OCI-LY1 (cell line): ENCODE measurements around the gene CADM1.

Source experiments
- H2AFZ ChIP-seq: fragments of 200-600 bp; sonication (generic), shearing (Covaris generic); 2 replicates; pipeline ENCODE4 v1.6.0; 2014; ENCODE audit warnings: antibody characterized with exemption, mild to moderate bottlenecking, low read length
- H3F3A ChIP-seq: fragments of 200-600 bp; sonication (generic), shearing (Covaris generic); 2 replicates; pipeline ENCODE4 v1.6.0; 2014; ENCODE audit warnings: mild to moderate bottlenecking, antibody characterized with exemption, low read length, moderate library complexity; ENCODE audit not compliant: insufficient read depth
- H3K27ac ChIP-seq: fragments of 200-600 bp; sonication (generic); 2 replicates; pipeline ENCODE4 v1.5.1; 2014; ENCODE audit warnings: low read length, mixed run types, mild to moderate bottlenecking, low read depth; ENCODE audit not compliant: poor library complexity, severe bottlenecking
- H3K27me3 ChIP-seq: fragments of 200-600 bp; sonication (generic); 2 replicates; pipeline ENCODE4 v1.6.0; 2014; ENCODE audit warnings: antibody characterized with exemption, mild to moderate bottlenecking, low read length, moderate library complexity; ENCODE audit not compliant: insufficient read depth
- H3K36me3 ChIP-seq: fragments of 200-600 bp; sonication (generic); 2 replicates; pipeline ENCODE4 v1.6.1; 2014; ENCODE audit warnings: mild to moderate bottlenecking, antibody characterized with exemption, low read length, moderate library complexity, mixed read lengths; ENCODE audit not compliant: insufficient read depth
- H3K4me1 ChIP-seq: fragments of 200-600 bp; sonication (generic); 2 replicates; pipeline ENCODE4 v1.5.1; 2014; ENCODE audit warnings: mild to moderate bottlenecking, low read length, moderate library complexity; ENCODE audit not compliant: insufficient read depth, severe bottlenecking
- H3K4me2 ChIP-seq: fragments of 200-600 bp; sonication (generic), shearing (Covaris generic); 2 replicates; pipeline ENCODE4 v1.6.1; 2014; ENCODE audit warnings: low read length
- H3K4me3 ChIP-seq: fragments of 200-600 bp; sonication (generic); 2 replicates; pipeline ENCODE4 v1.5.1; 2014; ENCODE audit warnings: low read length, low read depth, mild to moderate bottlenecking, mixed read lengths; ENCODE audit not compliant: poor library complexity, severe bottlenecking
- H3K79me2 ChIP-seq: fragments of 200-600 bp; shearing (Covaris generic); 2 replicates; pipeline ENCODE4 v1.6.1; 2016; ENCODE audit warnings: mixed run types, low read length, mixed read lengths; ENCODE audit not compliant: insufficient read depth
- H3K9ac ChIP-seq: fragments of 200-600 bp; sonication (generic), shearing (Covaris generic); 2 replicates; pipeline ENCODE4 v1.6.1; 2014; ENCODE audit warnings: mild to moderate bottlenecking, low read length, mixed read lengths
- H3K9me2 ChIP-seq: fragments of 200-600 bp; sonication (generic), shearing (Covaris generic); 2 replicates; pipeline ENCODE4 v1.6.1; 2014; ENCODE audit warnings: low read depth, mild to moderate bottlenecking, low read length, mixed read lengths
- H3K9me3 ChIP-seq: fragments of 200-600 bp; shearing (Covaris generic); 2 replicates; pipeline ENCODE4 v1.6.1; 2014; ENCODE audit warnings: low read length, mixed read lengths
- H4K20me1 ChIP-seq: fragments of 200-600 bp; sonication (generic), shearing (Covaris generic); 2 replicates; pipeline ENCODE4 v1.6.0; 2016; ENCODE audit warnings: mild to moderate bottlenecking, low read length; ENCODE audit not compliant: insufficient read depth
- EZH2 ChIP-seq: fragments of 200-600 bp; sonication (generic), shearing (Covaris generic); IDR thresholded peaks from 2 replicates; pipeline ENCODE4 v1.8.0; 2017; ENCODE audit warnings: borderline replicate concordance, mixed run types, mild to moderate bottlenecking, antibody characterized with exemption, low read length, moderate library complexity, mixed read lengths
- TF ChIP-seq, protein P1 (sequence below): fragments of 200-600 bp; sonication (generic), shearing (Covaris generic); IDR thresholded peaks from 2 replicates; pipeline ENCODE4 v1.5.1; 2017; ENCODE audit warnings: mild to moderate bottlenecking, antibody characterized with exemption, low read length, moderate library complexity, mixed read lengths

CADM1 gene

DNA sequence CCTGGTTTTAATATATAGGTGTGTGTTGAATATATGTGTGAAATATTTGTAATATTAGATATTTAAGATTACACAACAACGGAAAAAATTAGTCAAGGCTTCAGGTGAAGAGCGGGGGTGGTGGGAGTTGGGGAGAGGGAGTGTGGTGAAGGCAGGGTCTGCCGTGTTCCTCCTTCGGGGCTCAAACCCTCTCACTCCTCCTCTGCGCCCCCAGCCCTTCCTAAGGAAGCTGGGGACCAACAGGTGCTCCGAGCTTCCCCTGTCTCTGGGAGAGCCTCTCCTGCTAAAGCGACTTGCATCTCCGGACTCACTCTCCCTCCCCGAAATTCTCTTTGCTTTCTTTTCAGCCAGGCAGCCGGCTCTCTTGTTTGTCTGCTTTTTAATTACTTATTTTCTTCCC, 960 bp upstream of the CADM1 start:
- no peak overlapping the region for H3K4me2 ChIP-seq
- no peak overlapping the region for H3K4me3 ChIP-seq
- H2AFZ ChIP-seq: no peak overlapping the region
- TF ChIP-seq, protein P1, sequence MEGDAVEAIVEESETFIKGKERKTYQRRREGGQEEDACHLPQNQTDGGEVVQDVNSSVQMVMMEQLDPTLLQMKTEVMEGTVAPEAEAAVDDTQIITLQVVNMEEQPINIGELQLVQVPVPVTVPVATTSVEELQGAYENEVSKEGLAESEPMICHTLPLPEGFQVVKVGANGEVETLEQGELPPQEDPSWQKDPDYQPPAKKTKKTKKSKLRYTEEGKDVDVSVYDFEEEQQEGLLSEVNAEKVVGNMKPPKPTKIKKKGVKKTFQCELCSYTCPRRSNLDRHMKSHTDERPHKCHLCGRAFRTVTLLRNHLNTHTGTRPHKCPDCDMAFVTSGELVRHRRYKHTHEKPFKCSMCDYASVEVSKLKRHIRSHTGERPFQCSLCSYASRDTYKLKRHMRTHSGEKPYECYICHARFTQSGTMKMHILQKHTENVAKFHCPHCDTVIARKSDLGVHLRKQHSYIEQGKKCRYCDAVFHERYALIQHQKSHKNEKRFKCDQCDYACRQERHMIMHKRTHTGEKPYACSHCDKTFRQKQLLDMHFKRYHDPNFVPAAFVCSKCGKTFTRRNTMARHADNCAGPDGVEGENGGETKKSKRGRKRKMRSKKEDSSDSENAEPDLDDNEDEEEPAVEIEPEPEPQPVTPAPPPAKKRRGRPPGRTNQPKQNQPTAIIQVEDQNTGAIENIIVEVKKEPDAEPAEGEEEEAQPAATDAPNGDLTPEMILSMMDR: no peak
- no peak for TF ChIP-seq EZH2
- no peaks in the 10 kb centered on the region for H3K79me2 ChIP-seq
- H4K20me1 ChIP-seq: no peaks in the 10 kb centered on the region
- no peaks in the 10 kb centered on the region for H3F3A ChIP-seq
- no peaks in the 10 kb centered on the region for H3K9me2 ChIP-seq
- H3K9me3 ChIP-seq: no peaks in the 10 kb centered on the region
- H3K27me3 ChIP-seq: no peaks in the 10 kb centered on the region
- no peak overlapping the region for H3K9ac ChIP-seq
- no peak overlapping the region for H3K27ac ChIP-seq
- H3K36me3 ChIP-seq: no peaks in the 10 kb centered on the region
- no peaks in the 10 kb centered on the region for H3K4me1 ChIP-seq

DNA sequence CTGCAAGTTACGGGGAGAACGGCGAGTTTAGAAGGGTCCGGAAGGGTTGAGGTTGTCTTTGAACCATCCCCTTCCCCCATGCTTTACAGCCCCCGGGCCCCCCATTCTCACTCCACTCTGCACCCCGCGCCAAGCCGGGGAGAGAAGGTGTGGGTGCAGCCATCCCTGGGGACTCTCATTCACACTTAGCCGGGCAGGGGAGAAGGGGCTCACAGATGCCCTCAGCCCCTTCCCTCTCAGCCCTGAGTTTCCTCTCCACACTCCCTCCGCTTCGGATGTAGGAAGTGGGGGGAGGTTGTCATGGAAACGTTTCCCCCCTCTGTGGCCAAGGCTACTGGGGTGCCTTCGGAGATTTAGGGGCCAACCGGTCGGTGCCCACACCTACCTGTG, 334 bp downstream of the CADM1 start:
- Histone ChIP-seq H3K27me3 (no peaks in the 10 kb centered on the region), H3K4me2 (no peak overlapping the region), H3K9ac (no peak overlapping the region), H3K4me3 (no peak overlapping the region), H3K36me3 (no peaks in the 10 kb centered on the region), H3K79me2 (no peaks in the 10 kb centered on the region), H3K27ac (no peak overlapping the region), H3K4me1 (no peaks in the 10 kb centered on the region), H3F3A (no peaks in the 10 kb centered on the region), H2AFZ (no peak overlapping the region), H4K20me1 (no peaks in the 10 kb centered on the region), H3K9me3 (no peaks in the 10 kb centered on the region), H3K9me2 (no peaks in the 10 kb centered on the region)
- no peak for TF ChIP-seq EZH2
- TF ChIP-seq, protein P1: no peak

DNA sequence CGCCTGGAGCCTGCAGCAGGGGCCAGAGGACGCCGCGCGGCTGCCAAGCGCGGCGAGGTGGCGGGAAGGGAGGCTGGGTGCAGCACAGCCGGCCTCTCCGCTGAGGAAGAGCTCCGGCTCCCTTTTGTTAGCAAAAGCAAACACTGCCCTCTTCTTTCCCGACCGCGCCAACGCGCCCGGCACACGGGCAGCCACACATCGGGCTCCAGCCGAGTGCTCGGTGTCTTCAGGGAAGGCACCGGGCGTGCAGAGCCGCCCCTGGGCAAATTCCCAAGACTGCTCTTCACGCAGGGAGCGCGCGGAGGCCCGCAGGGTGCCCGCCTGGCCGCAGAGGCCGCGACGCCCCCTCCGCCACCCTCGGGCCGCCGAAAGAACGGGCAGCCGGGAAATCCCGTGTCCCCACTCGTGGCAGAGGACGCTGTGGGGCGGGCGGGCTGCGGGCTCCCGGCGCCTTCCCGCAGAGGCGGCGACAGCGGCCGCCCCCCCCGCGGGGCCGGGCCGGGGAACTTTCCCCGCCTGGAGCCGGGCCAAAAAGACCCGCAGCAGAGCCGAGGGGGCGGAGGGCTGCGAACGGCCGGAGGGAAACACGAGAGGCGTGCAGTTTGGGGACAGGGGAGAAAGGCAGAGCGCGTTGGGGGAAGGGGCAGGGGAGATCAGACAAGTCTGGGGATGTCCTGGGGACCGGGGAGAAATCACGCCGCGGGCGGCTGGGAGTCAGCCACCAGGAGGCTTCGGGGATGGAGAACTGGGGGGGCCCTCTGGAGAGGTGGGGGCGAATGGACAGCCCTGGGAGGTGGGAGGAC, 931 bp downstream of the CADM1 start:
- H3K9ac ChIP-seq: no peak overlapping the region

More for the DNA sequence above, 931 bp downstream of the CADM1 start:
- H3K27me3 ChIP-seq: no peaks in the 10 kb centered on the region
- H3K79me2 ChIP-seq: no peaks in the 10 kb centered on the region
- no peaks in the 10 kb centered on the region for H3K9me2 ChIP-seq
- no peaks in the 10 kb centered on the region for H3K9me3 ChIP-seq
- no peak overlapping the region for H3K27ac ChIP-seq
- no peaks in the 10 kb centered on the region for H3F3A ChIP-seq
- no peak overlapping the region for H2AFZ ChIP-seq
- no peaks in the 10 kb centered on the region for H3K4me1 ChIP-seq
- no peaks in the 10 kb centered on the region for H3K36me3 ChIP-seq
- no peak for TF ChIP-seq EZH2
- TF ChIP-seq, protein P1: no peak
- no peaks in the 10 kb centered on the region for H4K20me1 ChIP-seq
- no peak overlapping the region for H3K4me3 ChIP-seq
- H3K4me2 ChIP-seq: no peak overlapping the region
